Measurements from ENCODE around the gene ASCL3. TPM values are rescaled to one million over a fixed set of nuclear protein-coding genes. Genes with fewer than 3 reads are reported as not detected.

Gene ASCL3
- total and polyA plus RNA-seq, 10 of the 15 experiments (the other 5 are each of a cell fraction or from before 2014, with no cell fraction given): not detected

DNA sequence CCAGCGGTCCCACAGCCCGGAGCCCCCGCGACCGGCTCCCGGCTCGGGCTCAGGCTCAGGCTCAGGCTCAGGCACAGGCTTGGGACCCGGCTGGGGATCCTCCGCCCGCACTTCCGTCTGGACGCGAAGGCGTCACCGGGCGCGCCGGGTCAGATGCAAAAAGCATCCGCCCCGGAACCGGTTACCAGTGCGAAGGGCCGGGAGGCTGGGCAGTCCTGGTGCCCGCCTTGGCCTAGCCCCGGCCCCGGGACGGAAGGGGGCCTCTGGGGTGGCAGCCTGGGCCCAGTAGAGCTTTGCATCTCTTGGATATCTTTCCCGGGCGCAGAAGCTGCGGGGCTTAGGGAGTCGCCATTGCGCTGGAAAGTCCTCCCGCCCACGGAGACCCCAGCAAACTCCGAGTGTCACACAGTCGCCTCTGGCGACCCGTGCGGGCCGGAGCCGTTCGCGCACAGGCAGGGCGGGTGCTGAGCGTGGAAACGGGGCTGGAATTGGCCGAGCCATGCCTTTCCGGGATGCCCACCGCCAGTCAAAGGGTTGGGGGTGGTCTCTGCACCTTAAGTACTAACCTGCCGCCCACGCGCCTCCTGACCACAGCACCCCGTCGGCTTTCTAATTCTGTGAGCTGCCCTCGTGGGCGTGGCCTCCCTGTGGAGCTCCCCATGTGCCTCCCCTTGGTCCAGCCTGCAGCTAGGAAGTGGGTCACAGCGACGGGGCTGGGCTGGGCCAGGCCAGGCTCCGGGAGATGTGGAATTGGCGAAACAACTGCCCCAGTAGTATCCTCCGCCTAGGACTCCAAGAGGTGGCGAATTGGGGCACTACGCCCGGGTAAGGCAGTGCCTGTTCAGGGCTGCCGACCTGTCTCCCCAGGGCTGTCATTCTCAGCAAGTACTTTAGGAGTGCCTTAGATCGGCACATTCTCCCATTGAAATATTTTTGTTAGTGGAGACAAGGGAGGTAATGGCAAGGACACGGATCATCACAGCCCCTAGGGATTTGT, 21.8 kb upstream of the ASCL3 start, which contains the start of gene TMEM9B (continued):
- TF ChIP-seq IRF4 (IDR thresholded peaks at IDR 0.05; ENCODE audit: low read depth, low read length) (no peak), SMARCA5 (IDR thresholded peaks at IDR 0.05) (peak; percentile 98), TBL1XR1 (IDR thresholded peaks at IDR 0.05; ENCODE audit: low read depth, low read length) (no peak), PBX3 (IDR thresholded peaks at IDR 0.05; ENCODE audit: insufficient replicate concordance, low read depth, low read length) (peak; percentile 16), FOXM1 (IDR thresholded peaks at IDR 0.05; ENCODE audit: low read depth, low read length) (no peak), DPF2 (IDR thresholded peaks at IDR 0.05) (peak; percentile 70), TAF1 (IDR thresholded peaks at IDR 0.05; ENCODE audit: borderline replicate concordance, low read depth, low read length) (0 out of 2 replicates have a peak, but pooled peaks have one; percentile 13), MEF2B (IDR thresholded peaks at IDR 0.05; ENCODE audit: partially characterized antibody, poor library complexity, severe bottlenecking) (peak; percentile 30), ZSCAN29 (IDR thresholded peaks at IDR 0.05) (no peak), ETV6 (conservative IDR thresholded peaks at IDR 0.05 in 1 of 2, IDR thresholded peaks at IDR 0.05 in 1 of 2; ENCODE audit: borderline replicate concordance in 1 of 2, low read depth in 1 of 2) (no peak; a peak in 1 of 4 replicates), RUNX3 (IDR thresholded peaks at IDR 0.05; ENCODE audit: low read length) (peak; percentile 93), RELA (IDR thresholded peaks at IDR 0.05; ENCODE audit: borderline replicate concordance, partially characterized antibody) (no peak), SMAD5 (IDR thresholded peaks at IDR 0.05; ENCODE audit: low read depth) (no peak; the same call in 1 of the 2 replicates), BMI1 (IDR thresholded peaks at IDR 0.05; ENCODE audit: borderline replicate concordance) (no peak), RB1 (IDR thresholded peaks at IDR 0.05; ENCODE audit: borderline replicate concordance) (no peak; the same call in 1 of the 2 replicates)
- TF ChIP-seq, protein P1, sequence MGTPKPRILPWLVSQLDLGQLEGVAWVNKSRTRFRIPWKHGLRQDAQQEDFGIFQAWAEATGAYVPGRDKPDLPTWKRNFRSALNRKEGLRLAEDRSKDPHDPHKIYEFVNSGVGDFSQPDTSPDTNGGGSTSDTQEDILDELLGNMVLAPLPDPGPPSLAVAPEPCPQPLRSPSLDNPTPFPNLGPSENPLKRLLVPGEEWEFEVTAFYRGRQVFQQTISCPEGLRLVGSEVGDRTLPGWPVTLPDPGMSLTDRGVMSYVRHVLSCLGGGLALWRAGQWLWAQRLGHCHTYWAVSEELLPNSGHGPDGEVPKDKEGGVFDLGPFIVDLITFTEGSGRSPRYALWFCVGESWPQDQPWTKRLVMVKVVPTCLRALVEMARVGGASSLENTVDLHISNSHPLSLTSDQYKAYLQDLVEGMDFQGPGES (IDR thresholded peaks at IDR 0.05): no peak
- TF ChIP-seq, protein P2, sequence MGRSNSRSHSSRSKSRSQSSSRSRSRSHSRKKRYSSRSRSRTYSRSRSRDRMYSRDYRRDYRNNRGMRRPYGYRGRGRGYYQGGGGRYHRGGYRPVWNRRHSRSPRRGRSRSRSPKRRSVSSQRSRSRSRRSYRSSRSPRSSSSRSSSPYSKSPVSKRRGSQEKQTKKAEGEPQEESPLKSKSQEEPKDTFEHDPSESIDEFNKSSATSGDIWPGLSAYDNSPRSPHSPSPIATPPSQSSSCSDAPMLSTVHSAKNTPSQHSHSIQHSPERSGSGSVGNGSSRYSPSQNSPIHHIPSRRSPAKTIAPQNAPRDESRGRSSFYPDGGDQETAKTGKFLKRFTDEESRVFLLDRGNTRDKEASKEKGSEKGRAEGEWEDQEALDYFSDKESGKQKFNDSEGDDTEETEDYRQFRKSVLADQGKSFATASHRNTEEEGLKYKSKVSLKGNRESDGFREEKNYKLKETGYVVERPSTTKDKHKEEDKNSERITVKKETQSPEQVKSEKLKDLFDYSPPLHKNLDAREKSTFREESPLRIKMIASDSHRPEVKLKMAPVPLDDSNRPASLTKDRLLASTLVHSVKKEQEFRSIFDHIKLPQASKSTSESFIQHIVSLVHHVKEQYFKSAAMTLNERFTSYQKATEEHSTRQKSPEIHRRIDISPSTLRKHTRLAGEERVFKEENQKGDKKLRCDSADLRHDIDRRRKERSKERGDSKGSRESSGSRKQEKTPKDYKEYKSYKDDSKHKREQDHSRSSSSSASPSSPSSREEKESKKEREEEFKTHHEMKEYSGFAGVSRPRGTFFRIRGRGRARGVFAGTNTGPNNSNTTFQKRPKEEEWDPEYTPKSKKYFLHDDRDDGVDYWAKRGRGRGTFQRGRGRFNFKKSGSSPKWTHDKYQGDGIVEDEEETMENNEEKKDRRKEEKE (IDR thresholded peaks at IDR 0.05): no peak
- TF ChIP-seq, protein P3, sequence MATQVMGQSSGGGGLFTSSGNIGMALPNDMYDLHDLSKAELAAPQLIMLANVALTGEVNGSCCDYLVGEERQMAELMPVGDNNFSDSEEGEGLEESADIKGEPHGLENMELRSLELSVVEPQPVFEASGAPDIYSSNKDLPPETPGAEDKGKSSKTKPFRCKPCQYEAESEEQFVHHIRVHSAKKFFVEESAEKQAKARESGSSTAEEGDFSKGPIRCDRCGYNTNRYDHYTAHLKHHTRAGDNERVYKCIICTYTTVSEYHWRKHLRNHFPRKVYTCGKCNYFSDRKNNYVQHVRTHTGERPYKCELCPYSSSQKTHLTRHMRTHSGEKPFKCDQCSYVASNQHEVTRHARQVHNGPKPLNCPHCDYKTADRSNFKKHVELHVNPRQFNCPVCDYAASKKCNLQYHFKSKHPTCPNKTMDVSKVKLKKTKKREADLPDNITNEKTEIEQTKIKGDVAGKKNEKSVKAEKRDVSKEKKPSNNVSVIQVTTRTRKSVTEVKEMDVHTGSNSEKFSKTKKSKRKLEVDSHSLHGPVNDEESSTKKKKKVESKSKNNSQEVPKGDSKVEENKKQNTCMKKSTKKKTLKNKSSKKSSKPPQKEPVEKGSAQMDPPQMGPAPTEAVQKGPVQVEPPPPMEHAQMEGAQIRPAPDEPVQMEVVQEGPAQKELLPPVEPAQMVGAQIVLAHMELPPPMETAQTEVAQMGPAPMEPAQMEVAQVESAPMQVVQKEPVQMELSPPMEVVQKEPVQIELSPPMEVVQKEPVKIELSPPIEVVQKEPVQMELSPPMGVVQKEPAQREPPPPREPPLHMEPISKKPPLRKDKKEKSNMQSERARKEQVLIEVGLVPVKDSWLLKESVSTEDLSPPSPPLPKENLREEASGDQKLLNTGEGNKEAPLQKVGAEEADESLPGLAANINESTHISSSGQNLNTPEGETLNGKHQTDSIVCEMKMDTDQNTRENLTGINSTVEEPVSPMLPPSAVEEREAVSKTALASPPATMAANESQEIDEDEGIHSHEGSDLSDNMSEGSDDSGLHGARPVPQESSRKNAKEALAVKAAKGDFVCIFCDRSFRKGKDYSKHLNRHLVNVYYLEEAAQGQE (IDR thresholded peaks at IDR 0.05; ENCODE audit: low read depth, low read length): no peak; the same call in 1 of the 2 replicates
